Gastroesophageal sphincter (tissue), 3 donors: Measurements from ENCODE around the gene GIMAP1.

ENCODE experiments used
- CTCF ChIP-seq, 4 experiments: fragments of 200-600 bp in 2 of 4; fragments of 450-650 bp in 2 of 4; sonication (generic) in 1 of 4; IDR thresholded peaks; one replicate each; pipeline ENCODE4 v1.5.1; 2017 to 2019; ENCODE audit warnings: antibody characterized with exemption in 4 of 4, mild to moderate bottlenecking in 2 of 4, moderate library complexity in 2 of 4
- EP300 ChIP-seq: sonication (generic); formaldehyde crosslinking; IDR thresholded peaks from one replicate; pipeline ENCODE4 v1.6.1; 2017; ENCODE audit warnings: antibody characterized with exemption, mild to moderate bottlenecking
- POLR2A ChIP-seq, 2 donors: fragments of 450-650 bp; IDR thresholded peaks; one replicate each; pipeline ENCODE4 v1.6.1; 2017; ENCODE audit warnings: antibody characterized with exemption in 2 of 2, mild to moderate bottlenecking in 2 of 2, moderate library complexity in 1 of 2

GRCh38 chr7:150719436-150719835 is 3.0 kb downstream of the GIMAP1 start:
- no peak for TF ChIP-seq CTCF (IDR thresholded peaks at IDR 0.05)
- no peak for TF ChIP-seq EP300
- TF ChIP-seq POLR2A (IDR thresholded peaks at IDR 0.05) = no peak
